NCI-H1694 treated with DMSO at 0.1 percent for 48 hours (cell line): ENCODE measurements around the gene ANAPC1.
"Not testable (repeated sequence)": the region's sequence is repeated elsewhere in the genome, so short reads cannot be mapped to it uniquely, and the experiment has no call there.

ENCODE experiments used
- DNase-seq: peaks from one replicate; lab custom pipeline; 2025; lab: John Stamatoyannopoulos, UW

Gene ANAPC1

GRCh38 chr2:111784081-111784480 is 99.9 kb downstream of the ANAPC1 start:
- not testable (repeated sequence) for DNase-seq

DNA sequence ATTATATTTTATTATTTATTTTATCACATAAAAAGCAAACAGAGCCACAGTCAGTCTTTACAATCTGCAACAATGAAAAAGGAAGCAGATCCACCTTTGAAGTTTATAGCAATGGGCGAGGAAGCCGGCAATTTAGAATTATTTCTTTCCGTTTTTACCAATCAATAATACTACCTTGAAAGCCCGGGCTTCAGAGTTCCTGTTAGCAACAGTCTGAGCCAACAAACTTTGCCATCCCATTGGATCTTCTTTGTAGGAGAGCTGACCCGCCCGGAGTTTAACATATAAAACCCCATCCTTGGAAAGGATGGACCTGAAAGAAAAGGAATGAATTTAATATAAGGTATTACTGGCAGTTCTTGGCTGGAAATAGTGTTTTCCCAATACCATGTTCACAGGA is 101.8 kb downstream of the ANAPC1 start:
- DNase-seq = not testable (repeated sequence)

DNA sequence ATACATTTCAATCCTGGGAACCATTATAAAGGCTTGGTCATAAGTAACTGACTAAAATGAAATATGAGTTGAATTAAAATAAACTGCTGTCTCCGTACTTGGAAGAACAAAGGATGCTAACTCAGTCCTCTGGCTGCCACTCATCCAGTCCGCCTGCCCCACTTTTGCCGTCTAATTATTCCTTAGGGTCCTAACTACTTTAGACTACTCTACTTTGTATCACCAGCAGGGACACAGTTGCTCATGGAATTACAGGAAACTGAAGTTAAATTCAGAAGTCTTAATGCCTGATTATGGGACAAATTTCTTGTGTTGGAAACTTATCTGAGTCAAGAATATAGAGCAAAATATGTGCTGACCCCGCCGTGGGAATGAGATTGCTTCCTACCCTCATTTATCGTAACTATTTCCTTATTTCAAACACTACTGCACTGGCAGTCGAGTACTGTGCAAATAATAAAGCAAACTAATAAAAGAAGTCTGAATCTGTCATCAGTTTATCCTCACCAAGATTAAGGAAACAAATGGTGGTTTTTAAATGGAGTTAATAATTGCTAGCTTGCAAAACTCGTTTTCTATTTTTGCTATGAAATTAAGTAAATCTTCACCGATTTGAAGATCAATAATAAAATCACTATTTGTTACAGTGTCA is 102.4 kb downstream of the ANAPC1 start:
- not testable (repeated sequence) for DNase-seq

DNA sequence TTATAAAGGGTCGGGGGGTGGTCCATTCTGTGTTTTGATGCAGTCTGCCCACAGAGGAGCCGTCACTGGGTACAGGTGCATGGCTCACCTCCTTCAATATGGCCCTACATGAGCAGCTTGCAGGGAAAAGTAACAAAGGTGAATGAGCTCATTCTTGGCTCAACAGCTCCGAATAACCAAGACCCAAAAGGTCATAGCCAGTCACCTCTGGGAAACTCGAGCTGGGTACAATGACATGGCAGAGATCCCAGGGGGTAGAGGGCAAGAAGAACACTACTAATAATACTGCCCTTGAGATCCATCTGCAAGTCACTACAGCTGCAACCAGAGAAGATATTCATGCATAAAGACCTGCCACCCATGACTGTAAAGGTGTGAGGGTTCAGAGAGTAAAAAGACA is 106.8 kb downstream of the ANAPC1 start:
- not testable (repeated sequence) for DNase-seq

- not testable (repeated sequence) for DNase-seq
These were observed 107.7 kb downstream of the ANAPC1 start for GRCh38 chr2:111776296-111776695.

DNA sequence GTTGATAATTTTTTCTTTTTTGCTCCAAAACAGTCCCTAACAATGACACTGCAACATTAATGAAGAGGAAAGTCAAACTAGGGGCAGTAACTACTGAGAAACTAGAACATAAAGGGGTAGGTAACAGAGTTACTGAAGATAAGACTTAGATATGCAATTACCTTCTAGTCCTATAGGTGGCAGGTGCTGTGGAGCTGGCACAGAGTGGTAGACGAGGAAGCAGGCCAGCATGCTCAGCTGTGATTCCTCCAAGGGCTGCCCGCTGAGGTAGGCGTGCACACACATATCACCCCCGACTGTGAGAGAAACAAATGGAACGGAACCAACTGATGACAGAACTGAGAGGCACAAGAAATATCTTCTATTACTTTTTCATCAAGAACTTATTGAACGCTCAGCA is 111.8 kb downstream of the ANAPC1 start:
- not testable (repeated sequence) for DNase-seq

- DNase-seq = not testable (repeated sequence)
These were observed 112.9 kb downstream of the ANAPC1 start for GRCh38 chr2:111770916-111771658.

GRCh38 chr2:111768266-111769190 is 115.5 kb downstream of the ANAPC1 start:
- DNase-seq = not testable (repeated sequence)

DNA sequence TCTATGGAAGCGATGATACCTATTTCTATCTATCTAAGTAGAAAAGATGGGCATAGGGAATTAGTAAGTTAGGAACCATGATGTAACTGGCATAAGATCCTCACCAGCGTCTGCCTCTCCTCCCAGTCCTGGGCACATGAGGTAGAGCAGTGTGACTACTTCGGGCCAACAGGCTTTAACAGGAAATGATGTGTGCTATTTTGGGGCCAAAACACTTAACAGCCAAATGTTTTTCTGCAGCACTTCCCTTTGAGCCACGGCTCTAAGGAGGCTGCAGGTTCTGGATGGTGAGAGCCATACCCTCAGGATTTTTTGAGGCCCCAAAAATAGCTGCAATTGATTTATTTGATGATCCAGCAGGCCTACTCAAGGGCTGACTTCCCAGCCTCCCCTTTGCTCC is 116.9 kb downstream of the ANAPC1 start:
- not testable (repeated sequence) for DNase-seq

DNA sequence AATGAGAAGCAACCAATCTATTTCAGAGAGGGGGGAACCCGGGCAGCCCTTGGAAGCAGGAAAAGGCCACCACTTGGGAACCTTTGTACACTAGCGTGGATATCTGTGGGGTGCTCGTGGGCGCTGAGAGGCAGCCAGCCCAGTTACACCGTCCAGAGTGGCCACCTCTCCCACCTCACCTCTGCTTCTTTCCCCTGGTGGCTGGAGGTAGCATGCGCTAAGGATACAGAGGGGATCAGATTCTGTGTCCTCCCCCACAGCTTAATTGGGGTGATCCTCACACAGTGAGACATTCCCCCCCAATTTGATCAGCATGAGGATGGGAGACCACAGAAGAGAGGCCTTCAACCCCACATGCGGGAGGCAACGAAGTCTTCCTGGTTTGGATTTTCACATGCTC is 117.7 kb downstream of the ANAPC1 start:
- not testable (repeated sequence) for DNase-seq

- not testable (repeated sequence) for DNase-seq
These were observed 119.8 kb downstream of the ANAPC1 start for GRCh38 chr2:111764151-111764550.

GRCh38 chr2:111760697-111761284 is 123.2 kb downstream of the ANAPC1 start:
- not testable (repeated sequence) for DNase-seq

GRCh38 chr2:111752533-111752932 is 131.5 kb downstream of the ANAPC1 start:
- DNase-seq = not testable (repeated sequence)

- not testable (repeated sequence) for DNase-seq
These were observed 133.4 kb downstream of the ANAPC1 start for GRCh38 chr2:111750641-111751040.

GRCh38 chr2:111748429-111748828 is 135.6 kb downstream of the ANAPC1 start:
- not testable (repeated sequence) for DNase-seq

DNA sequence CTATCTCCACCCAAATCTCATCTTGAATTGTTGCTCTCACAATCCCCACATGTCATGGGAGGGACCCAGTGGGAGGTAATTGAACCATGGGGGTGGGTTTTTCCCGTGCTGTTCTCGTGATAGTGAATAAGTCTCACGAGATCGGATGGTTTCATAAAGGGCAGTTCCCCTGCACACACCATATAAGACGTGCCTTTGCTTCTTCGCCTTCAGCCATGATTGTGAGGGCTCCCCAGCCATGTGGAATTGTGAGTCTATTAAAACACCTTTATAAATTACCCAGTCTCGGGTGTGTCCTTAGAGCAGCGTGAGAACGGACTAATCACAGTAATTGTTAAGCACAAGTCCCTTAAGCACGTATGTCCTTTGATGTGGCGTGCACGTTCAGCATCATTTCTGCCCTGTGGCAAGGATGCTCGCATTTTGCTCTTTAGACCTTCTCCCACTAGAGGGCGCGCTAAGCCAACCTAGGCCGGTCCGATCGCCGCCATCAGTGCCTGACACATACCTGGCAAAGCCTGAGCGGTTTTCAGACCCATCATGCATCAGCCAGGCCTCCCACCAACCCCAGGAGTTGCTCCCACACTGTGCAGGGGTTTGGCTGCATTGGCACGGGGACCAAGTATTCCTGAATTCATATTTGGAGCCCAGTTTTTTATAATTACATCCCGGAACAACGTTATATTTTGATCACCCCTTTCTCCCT is 136.4 kb downstream of the ANAPC1 start:
- DNase-seq = not testable (repeated sequence)

DNA sequence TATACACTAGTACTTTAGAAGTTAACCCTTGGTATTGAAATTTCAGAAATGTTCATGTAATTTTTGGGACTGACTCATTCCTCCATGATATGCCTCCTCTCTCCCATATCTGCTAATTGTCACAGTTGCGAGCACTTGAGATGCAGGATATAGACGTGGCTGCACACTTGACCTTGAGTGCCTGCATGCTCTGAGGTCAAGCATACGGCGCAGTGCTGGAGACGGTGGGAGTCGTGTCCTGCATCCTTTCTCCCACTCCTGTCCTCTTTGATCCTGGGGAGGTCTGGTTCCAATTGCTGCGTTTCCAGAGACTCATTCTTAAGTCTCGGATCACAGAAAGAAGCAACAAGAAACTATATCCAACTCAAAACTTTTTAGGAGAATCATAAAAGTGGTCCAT is 139.2 kb downstream of the ANAPC1 start:
- DNase-seq = not testable (repeated sequence)

DNA sequence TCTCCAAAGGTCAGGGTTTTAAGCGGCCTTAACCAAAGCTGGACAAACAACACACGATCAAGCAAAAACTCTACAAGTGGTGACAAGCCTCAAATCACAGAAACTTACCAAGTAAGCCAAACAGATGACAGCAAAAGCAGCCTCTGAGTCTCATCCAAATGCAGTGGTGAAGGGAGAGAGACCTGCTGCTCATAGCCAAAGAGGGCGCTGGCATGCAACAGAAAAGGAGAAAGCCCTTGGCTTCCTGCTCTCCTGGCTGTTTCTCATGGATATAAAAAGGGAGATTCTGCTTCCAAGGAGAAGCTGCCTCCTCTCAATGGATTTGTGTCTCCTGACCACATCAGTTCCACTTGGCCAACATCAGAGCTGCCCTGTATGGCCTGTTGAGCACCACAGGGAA is 142.5 kb downstream of the ANAPC1 start:
- not testable (repeated sequence) for DNase-seq

GRCh38 chr2:111735838-111736721 is 147.9 kb downstream of the ANAPC1 start:
- not testable (repeated sequence) for DNase-seq

- not testable (repeated sequence) for DNase-seq
These were observed 148.6 kb downstream of the ANAPC1 start for GRCh38 chr2:111735420-111735819.
